Mucosa of descending colon (tissue), 3 donors: ENCODE results near the gene PRKAB1. TPM values are rescaled to one million over a fixed set of nuclear protein-coding genes. Genes with fewer than 3 reads are reported as not detected.

Experiments
- ATAC-seq: fragments of 200-7000 bp; cut with Tn5 transposase; one replicate; pipeline ENCODE4 v1.9.1; 2020; ENCODE audit warnings: mild to moderate bottlenecking, moderate library complexity
- DNase-seq, 3 donors: peaks; one replicate each; pipeline ENCODE4 v3.0.0-alpha.2; 2020
- H3K36me3 ChIP-seq: fragments of 200-600 bp; one replicate; pipeline ENCODE4 v1.8.0; 2021; ENCODE audit warnings: low read depth, mild to moderate bottlenecking
- H3K4me1 ChIP-seq: fragments of 200-600 bp; one replicate; pipeline ENCODE4 v1.8.0; 2021; ENCODE audit warnings: low read depth, mild to moderate bottlenecking
- H3K4me3 ChIP-seq: fragments of 200-600 bp; one replicate; pipeline ENCODE4 v1.8.0; 2021; ENCODE audit warnings: mild to moderate bottlenecking
- H3K9me3 ChIP-seq: fragments of 200-600 bp; one replicate; pipeline ENCODE4 v1.8.0; 2021; ENCODE audit warnings: mild to moderate bottlenecking
- intact Hi-C, 2 donors: fragments of 100-400 bp; cut with DNase I in 1 of 2; cut with micrococcal nuclease in 1 of 2; formaldehyde crosslinking; loops; one replicate each; pipeline versions ENCODE4 v1.11.0 to v1.11.1; 2022; cut with DNase I, micrococcal nuclease
- total RNA-seq, 3 donors: library from RNA; stranded (reverse); fragmentation: NEBNext Ultra II Directional in 2 of 3; extraction: Animal tissue kit (Norgen Biotek cat#: 25700) in 2 of 3; gene quantifications; one replicate each; pipeline versions ENCODE4 v1.2.1 to v1.2.4, GENCODE V29; 2021 to 2023
- TF ChIP-seq, protein P1 (sequence below): fragments of 200-600 bp; IDR thresholded peaks from one replicate; pipeline ENCODE4 v1.8.0; 2022; ENCODE audit warnings: antibody characterized with exemption, mild to moderate bottlenecking
- donor health status: DM: no; HTN: no; CAD: no; lungs with moderate emphysema.
- donor health status: DM: no; HTN: no; CAD: no.
- donor health status: DM: no; HTN: yes; CAD: no.

PRKAB1 gene
- total RNA-seq, 3 donors from 2014 or later: 63.8 to 127 (median 90.1) TPM

GRCh38 chr12:119676022-119676421 lies 8.1 kb downstream of the PRKAB1 start:
- Histone ChIP-seq H3K4me3 (no peak overlapping the region), H3K36me3 (no peaks in the 10 kb centered on the region), H3K4me1 (peaks cover 51% of the 10 kb centered on the region), H3K9me3 (no peaks in the 10 kb centered on the region)
- ATAC-seq (no peak), DNase-seq (no peak)
- intact Hi-C loops: no loop called here
- TF ChIP-seq, protein P1, sequence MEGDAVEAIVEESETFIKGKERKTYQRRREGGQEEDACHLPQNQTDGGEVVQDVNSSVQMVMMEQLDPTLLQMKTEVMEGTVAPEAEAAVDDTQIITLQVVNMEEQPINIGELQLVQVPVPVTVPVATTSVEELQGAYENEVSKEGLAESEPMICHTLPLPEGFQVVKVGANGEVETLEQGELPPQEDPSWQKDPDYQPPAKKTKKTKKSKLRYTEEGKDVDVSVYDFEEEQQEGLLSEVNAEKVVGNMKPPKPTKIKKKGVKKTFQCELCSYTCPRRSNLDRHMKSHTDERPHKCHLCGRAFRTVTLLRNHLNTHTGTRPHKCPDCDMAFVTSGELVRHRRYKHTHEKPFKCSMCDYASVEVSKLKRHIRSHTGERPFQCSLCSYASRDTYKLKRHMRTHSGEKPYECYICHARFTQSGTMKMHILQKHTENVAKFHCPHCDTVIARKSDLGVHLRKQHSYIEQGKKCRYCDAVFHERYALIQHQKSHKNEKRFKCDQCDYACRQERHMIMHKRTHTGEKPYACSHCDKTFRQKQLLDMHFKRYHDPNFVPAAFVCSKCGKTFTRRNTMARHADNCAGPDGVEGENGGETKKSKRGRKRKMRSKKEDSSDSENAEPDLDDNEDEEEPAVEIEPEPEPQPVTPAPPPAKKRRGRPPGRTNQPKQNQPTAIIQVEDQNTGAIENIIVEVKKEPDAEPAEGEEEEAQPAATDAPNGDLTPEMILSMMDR: no peak

GRCh38 chr12:119676573-119676972 lies 8.6 kb downstream of the PRKAB1 start:
- TF ChIP-seq, protein P1: no peak
- no peak for ATAC-seq
- no peaks in the 10 kb centered on the region for H3K9me3 ChIP-seq
- intact Hi-C loops: no loop called here
- H3K4me3 ChIP-seq: no peak overlapping the region
- no peaks in the 10 kb centered on the region for H3K36me3 ChIP-seq
- DNase-seq: no peak
- peaks cover 54% of the 10 kb centered on the region for H3K4me1 ChIP-seq

DNA sequence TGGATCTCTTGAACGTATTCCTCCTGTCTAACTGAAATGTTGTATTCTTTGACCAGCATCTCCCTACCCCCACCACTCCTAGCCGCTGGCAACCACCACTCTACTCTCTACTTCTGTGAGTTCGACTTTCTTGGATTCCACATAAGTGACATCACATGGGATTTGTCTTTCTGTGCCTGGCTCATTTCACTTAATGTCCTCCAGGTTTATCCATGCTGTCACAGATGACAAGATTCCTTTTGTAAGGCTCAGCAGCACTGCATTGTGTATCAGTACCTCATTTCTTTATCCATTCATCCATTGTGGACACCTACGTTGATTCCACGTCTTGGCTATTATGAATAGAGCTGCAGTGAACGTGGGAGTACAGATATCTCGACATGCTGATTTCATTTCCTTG lies 10.5 kb downstream of the PRKAB1 start:
- TF ChIP-seq, protein P1: no peak
- Histone ChIP-seq H3K9me3 (no peaks in the 10 kb centered on the region), H3K4me1 (peaks cover 58% of the 10 kb centered on the region)

GRCh38 chr12:119679081-119679480 lies 11.1 kb downstream of the PRKAB1 start:
- TF ChIP-seq, protein P1: no peak
- intact Hi-C loops: no loop called here
- Histone ChIP-seq H3K4me1 (peaks cover 54% of the 10 kb centered on the region), H3K36me3 (no peaks in the 10 kb centered on the region), H3K9me3 (no peaks in the 10 kb centered on the region), H3K4me3 (no peak overlapping the region)
- ATAC-seq (no peak), DNase-seq (no peak)

More for the DNA sequence above, 10.5 kb downstream of the PRKAB1 start:
- Histone ChIP-seq H3K36me3 (no peaks in the 10 kb centered on the region), H3K4me3 (no peak overlapping the region)
- ATAC-seq (no peak), DNase-seq (no peak)
- intact Hi-C loops: no loop called here

DNA sequence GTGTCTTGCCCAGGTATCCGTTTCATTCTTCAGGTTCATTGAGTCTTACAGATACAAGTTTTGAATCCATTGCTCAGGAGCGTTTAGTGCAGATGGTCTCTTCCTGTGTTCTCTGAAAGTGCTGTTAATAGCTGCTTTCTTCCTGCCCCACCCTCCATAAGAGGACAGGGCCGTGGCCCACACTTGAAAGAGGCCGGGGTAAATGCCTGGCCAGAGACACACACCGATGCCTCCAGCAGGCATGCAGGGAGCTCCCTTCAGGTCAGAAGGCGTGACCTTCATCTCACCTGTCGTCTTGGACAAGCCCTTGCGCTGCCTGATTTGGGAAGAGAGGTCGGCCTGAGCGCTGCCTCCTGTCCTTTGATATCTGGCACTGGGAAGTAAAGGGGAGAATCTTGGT lies 11.6 kb downstream of the PRKAB1 start:
- no peaks in the 10 kb centered on the region for H3K36me3 ChIP-seq
- no peak overlapping the region for H3K4me3 ChIP-seq
- TF ChIP-seq, protein P1: no peak
- H3K9me3 ChIP-seq: no peaks in the 10 kb centered on the region
- ATAC-seq: peak; percentile 49
- peak in 1 of 3 donors; percentile 58 for DNase-seq
- peaks cover 50% of the 10 kb centered on the region for H3K4me1 ChIP-seq
- intact Hi-C loops: no loop called here

GRCh38 chr12:119681111-119681510 lies 13.2 kb downstream of the PRKAB1 start:
- Histone ChIP-seq H3K9me3 (no peaks in the 10 kb centered on the region), H3K4me1 (peaks cover 50% of the 10 kb centered on the region), H3K4me3 (no peak overlapping the region), H3K36me3 (no peaks in the 10 kb centered on the region)
- ATAC-seq (peak; percentile 57), DNase-seq (no peak)
- TF ChIP-seq, protein P1: no peak
- intact Hi-C loops: no loop called here
